ENCODE data around the gene SLITRK3. TPM values are rescaled to one million over a fixed set of nuclear protein-coding genes. Genes with fewer than 3 reads are reported as not detected.

The SLITRK3 gene
- total RNA-seq, 1 experiment from 2014 or later = 0.48 TPM

DNA sequence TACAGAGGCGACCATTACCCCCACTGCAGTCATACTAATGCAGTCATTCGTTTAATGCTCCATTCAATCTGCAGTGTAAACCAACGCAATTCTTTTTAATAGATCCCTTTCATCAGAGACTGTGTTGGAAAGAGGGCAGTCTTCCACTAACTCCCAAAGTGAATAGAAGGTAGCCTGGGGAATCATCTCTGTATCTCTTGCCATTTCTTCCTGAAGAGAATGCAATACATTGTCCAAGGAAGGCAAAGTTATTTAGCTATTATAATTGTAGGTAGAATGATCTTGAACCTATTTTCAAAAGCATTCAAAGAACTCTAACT lies 1.3 kb upstream of the SLITRK3 start:
- Histone ChIP-seq H2AK5ac (ENCODE audit: insufficient read length, low read length) (no peak overlapping the region), H3K56ac (ENCODE audit: insufficient read length, low read depth, low read length) (no peak overlapping the region), H3K79me2 (ENCODE audit: insufficient read depth, low read length) (no peaks in the 10 kb centered on the region), H4K91ac (ENCODE audit: insufficient read length, low read depth, low read length) (no peak overlapping the region), H2BK5ac (ENCODE audit: insufficient read length, low read length) (no peak overlapping the region), H3K4me1 (ENCODE audit: insufficient read depth, low read length) (no peaks in the 10 kb centered on the region; the same call in 1 of the 2 replicates), H3K14ac (ENCODE audit: insufficient read depth, low read length) (no peak overlapping the region), H3K79me1 (ENCODE audit: insufficient read depth, low read depth, low read length, poor library complexity, severe bottlenecking) (no peaks in the 10 kb centered on the region), H3K4ac (ENCODE audit: low read depth, low read length) (no peak overlapping the region), H2BK20ac (ENCODE audit: low read depth, low read length, poor library complexity, severe bottlenecking) (no peak overlapping the region), H3K4me2 (ENCODE audit: insufficient read depth, insufficient read length, low read length) (peak overlapping the region; percentile 91), H3K23ac (ENCODE audit: insufficient read length, low read depth, low read length) (no peak overlapping the region), H3K18ac (ENCODE audit: insufficient read length, low read depth, low read length) (no peak overlapping the region), H2AFZ (ENCODE audit: low read length) (no peak overlapping the region), H4K8ac (replicated peaks; ENCODE audit: insufficient read length, low read depth, low read length) (no peak overlapping the region), H4K20me1 (ENCODE audit: control insufficient read depth, insufficient read depth, insufficient read length) (no peaks in the 10 kb centered on the region), H2BK12ac (ENCODE audit: insufficient read length, low read depth, low read length) (no peak overlapping the region), H2BK15ac (ENCODE audit: low read depth, low read length) (no peak overlapping the region), H3K27me3 (ENCODE audit: insufficient read depth, low read length) (peaks cover 27% of the 10 kb centered on the region), H3K9me3 (ENCODE audit: control insufficient read depth, low read depth, low read length) (no peaks in the 10 kb centered on the region), H3T11ph (ENCODE audit: low read length) (no peak overlapping the region), H3K27ac (ENCODE audit: insufficient read length, low read depth, low read length) (no peak overlapping the region), H4K5ac (ENCODE audit: insufficient read length, low read depth, low read length) (no peak overlapping the region), H2BK120ac (ENCODE audit: low read depth, low read length, poor library complexity, severe bottlenecking) (no peak overlapping the region), H3K23me2 (ENCODE audit: insufficient read length, low read depth, low read length, poor library complexity, severe bottlenecking) (peaks cover 38% of the 10 kb centered on the region), H3K9ac (ENCODE audit: extremely low read depth, insufficient read length, low read length) (no peak overlapping the region)
- Mint-ChIP-seq H3K4me1 (peaks cover 31 to 34% of the 10 kb centered on the region in 2 experiments), H3K27me3 (ENCODE audit: low read depth) (peaks cover 66% of the 10 kb centered on the region), H3K4me3 (peak overlapping the region; percentile 83 to 99; a peak in 4 of 5 replicates), H3K9me3 (no peaks in the 10 kb centered on the region; a peak in 1 of 5 replicates), H3K36me3 (ENCODE audit: insufficient read depth in 1 of 3, low read depth in 3 of 3) (no peaks in the 10 kb centered on the region), H3K27ac (no peak overlapping the region)
- TF ChIP-seq, protein P1, sequence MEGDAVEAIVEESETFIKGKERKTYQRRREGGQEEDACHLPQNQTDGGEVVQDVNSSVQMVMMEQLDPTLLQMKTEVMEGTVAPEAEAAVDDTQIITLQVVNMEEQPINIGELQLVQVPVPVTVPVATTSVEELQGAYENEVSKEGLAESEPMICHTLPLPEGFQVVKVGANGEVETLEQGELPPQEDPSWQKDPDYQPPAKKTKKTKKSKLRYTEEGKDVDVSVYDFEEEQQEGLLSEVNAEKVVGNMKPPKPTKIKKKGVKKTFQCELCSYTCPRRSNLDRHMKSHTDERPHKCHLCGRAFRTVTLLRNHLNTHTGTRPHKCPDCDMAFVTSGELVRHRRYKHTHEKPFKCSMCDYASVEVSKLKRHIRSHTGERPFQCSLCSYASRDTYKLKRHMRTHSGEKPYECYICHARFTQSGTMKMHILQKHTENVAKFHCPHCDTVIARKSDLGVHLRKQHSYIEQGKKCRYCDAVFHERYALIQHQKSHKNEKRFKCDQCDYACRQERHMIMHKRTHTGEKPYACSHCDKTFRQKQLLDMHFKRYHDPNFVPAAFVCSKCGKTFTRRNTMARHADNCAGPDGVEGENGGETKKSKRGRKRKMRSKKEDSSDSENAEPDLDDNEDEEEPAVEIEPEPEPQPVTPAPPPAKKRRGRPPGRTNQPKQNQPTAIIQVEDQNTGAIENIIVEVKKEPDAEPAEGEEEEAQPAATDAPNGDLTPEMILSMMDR (conservative IDR thresholded peaks at IDR 0.05) = no peak
- WGBS (ENCODE audit: extremely low coverage, insufficient read length, low lambda C conversion rate) = no CpG with 5 or more reads among the region's 3 CpGs
- no peak for DNase-seq

All from H9 (cell line).